Liver (tissue), 3 donors: Measurements from ENCODE around the gene VAMP1.

ENCODE experiments used
- CTCF ChIP-seq: fragments of 150-350 bp; IDR thresholded peaks from 2 replicates; pipeline ENCODE4 v1.5.1; 2017; ENCODE audit warnings: improper control_type of control experiment, low read depth, low read length; ENCODE audit not compliant: missing input control
- FOXA1 ChIP-seq: IDR thresholded peaks from 2 replicates; pipeline ENCODE4 v1.6.1; 2016; ENCODE audit warnings: antibody characterized with exemption
- GABPA ChIP-seq, 2 donors: IDR thresholded peaks in 1 of 2; conservative IDR thresholded peaks in 1 of 2; 2 replicates each; pipeline ENCODE4 v1.6.1; 2016; ENCODE audit warnings: antibody characterized with exemption in 2 of 2, mild to moderate bottlenecking in 1 of 2, moderate library complexity in 1 of 2
- HNF4G ChIP-seq: IDR thresholded peaks from 2 replicates; pipeline ENCODE4 v1.6.1; 2016; ENCODE audit warnings: antibody characterized with exemption
- MAX ChIP-seq: IDR thresholded peaks from 2 replicates; pipeline ENCODE4 v1.6.1; 2016; ENCODE audit warnings: antibody characterized with exemption
- RAD21 ChIP-seq, 2 donors: IDR thresholded peaks; 2 replicates each; pipeline ENCODE4 v1.6.1; 2016; ENCODE audit warnings: antibody characterized with exemption in 2 of 2, mild to moderate bottlenecking in 2 of 2
- REST ChIP-seq: IDR thresholded peaks from 2 replicates; pipeline ENCODE4 v1.6.1; 2016; ENCODE audit warnings: antibody characterized with exemption, mild to moderate bottlenecking
- RXRA ChIP-seq, 2 donors: IDR thresholded peaks; 2 replicates each; pipeline ENCODE4 v1.6.1; 2017 to 2018; ENCODE audit warnings: antibody characterized with exemption in 2 of 2, mild to moderate bottlenecking in 1 of 2
- TAF1 ChIP-seq: conservative IDR thresholded peaks from 2 replicates; pipeline ENCODE4 v1.6.1; 2016; ENCODE audit warnings: antibody characterized with exemption, mild to moderate bottlenecking
- YY1 ChIP-seq: IDR thresholded peaks from 2 replicates; pipeline ENCODE4 v1.6.1; 2016; ENCODE audit warnings: antibody characterized with exemption, mild to moderate bottlenecking
- ZBTB33 ChIP-seq: IDR thresholded peaks from 2 replicates; pipeline ENCODE4 v1.6.1; 2016; ENCODE audit warnings: antibody characterized with exemption
- donor health status: healthy.
- donor health status: healthy.

- no peak for TF ChIP-seq CTCF
- TF ChIP-seq RAD21 (IDR thresholded peaks at IDR 0.05): no peak
- no peak for TF ChIP-seq REST
- no peak for TF ChIP-seq HNF4G
- TF ChIP-seq MAX: no peak
- no peak for TF ChIP-seq YY1
- TF ChIP-seq GABPA (IDR thresholded peaks at IDR 0.05 in 1 of 2, conservative IDR thresholded peaks at IDR 0.05 in 1 of 2): no peak
- no peak for TF ChIP-seq FOXA1
- TF ChIP-seq RXRA (IDR thresholded peaks at IDR 0.05): no peak
- TF ChIP-seq ZBTB33: no peak
- no peak for TF ChIP-seq TAF1
Observed at GRCh38 chr12:6458281-6459003, 12.0 kb downstream of the VAMP1 start.
